ENCODE results near the gene ZNF581.

The ZNF581 gene

DNA sequence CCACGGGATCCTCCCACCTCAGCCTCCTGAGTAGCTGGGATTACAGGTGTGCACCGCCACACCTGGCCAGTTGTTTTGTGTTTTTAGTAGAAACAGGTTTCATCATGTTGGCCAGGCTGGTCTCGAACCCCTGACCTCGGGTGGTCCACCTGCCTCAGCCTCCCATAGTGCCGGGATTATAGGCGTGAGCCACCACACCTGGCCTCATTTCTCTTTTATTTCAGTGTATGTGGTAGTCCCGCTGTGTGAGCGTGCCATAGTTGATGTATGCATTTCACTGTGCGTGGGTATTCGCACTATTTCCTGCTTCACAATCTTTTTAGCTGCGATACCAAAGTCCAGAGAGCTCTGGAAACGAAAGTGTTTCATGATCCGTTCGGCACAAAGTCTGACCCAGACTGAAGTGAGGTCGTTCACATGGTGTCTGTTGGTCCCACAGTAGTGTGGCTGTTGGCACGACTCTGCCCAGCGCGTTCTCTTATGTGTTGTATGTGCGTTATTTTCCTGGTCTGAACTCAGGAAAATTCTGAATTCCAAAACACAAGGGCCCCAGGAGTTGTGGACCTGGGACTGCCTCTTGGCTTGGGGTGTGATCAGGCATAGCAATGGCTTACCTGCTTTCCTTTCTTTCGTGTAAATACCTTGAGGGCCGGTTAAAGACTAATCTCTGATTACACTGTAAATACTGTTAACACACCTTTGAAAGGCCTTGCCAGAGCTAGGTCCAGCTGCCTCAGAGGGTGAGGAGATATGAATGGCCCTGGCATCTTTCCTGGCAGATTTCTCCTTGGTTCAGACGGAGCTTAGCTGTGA, 40.2 kb downstream of the ZNF581 start:
- DNase-seq: no peak

DNA sequence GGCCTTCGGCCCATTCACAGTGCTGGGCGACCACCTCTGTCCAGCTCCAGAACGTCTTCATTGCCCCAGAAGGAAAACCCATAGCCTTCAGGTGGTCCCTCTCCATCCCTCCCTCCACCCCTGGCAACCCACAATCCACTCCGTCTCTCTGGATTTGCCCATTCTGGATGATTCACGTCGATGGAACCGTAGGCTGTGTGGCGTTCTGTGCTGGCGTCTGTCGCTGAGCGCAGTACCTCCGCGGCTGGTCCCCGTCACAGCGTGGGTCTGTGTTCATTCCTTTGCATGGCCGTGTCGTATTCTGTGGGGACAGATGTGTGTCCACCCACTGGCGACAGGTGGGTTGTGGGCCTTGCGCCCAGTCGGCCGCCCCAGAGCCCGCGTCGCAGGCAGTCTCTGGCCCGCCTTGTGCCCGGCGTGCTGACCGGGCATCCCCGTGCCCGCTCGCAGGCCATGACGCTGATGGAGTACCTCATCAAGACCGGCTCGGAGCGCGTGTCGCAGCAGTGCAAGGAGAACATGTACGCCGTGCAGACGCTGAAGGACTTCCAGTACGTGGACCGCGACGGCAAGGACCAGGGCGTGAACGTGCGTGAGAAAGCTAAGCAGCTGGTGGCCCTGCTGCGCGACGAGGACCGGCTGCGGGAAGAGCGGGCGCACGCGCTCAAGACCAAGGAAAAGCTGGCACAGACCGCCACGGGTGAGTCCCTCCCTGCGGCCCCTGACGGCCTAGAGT, 41.7 kb downstream of the ZNF581 start:
- DNase-seq: no peak

GRCh38 chr19:55685776-55686175, 42.3 kb downstream of the ZNF581 start:
- no peak for DNase-seq

DNA sequence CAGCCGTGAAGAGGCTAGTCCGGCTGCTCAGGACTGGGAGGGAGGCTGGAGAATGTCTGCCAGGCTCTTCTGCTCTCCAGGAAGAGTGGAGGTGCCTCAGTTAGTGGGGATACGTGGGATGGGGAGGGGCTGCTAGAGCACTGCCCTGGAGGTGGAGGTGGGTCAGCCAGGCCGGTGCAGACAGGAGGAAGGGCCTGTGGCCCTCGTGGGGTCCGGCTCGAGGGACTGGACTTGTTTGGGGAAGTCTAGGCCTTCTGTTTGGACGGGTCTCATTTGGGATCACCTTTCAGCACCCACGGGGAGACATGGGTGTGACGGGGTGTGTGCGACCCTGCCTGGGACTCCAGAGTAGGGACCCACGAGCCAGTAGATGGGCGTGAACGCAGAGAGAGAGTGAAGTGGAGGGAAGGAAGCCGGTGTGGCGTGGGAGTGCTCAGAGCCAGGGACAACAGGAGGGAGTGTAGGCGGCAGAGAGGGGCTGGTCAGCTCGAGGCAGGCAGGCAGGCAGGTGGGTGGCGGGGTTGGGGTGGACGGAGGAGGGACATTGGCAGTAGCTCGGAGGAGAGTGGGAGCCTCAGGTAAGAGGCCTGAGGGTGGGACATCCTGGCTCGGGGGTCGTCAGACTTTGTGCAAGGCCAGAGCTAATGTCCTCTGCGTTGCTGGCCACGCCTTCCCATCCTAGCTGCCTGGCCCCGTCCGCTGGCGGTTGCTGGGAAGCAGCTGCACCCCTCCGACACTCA, 43.0 kb downstream of the ZNF581 start:
- DNase-seq: no peak

- no peak for DNase-seq
Measured at GRCh38 chr19:55687281-55688201, 44.1 kb downstream of the ZNF581 start.

GRCh38 chr19:55688422-55689218, 45.2 kb downstream of the ZNF581 start:
- no peak for DNase-seq

DNA sequence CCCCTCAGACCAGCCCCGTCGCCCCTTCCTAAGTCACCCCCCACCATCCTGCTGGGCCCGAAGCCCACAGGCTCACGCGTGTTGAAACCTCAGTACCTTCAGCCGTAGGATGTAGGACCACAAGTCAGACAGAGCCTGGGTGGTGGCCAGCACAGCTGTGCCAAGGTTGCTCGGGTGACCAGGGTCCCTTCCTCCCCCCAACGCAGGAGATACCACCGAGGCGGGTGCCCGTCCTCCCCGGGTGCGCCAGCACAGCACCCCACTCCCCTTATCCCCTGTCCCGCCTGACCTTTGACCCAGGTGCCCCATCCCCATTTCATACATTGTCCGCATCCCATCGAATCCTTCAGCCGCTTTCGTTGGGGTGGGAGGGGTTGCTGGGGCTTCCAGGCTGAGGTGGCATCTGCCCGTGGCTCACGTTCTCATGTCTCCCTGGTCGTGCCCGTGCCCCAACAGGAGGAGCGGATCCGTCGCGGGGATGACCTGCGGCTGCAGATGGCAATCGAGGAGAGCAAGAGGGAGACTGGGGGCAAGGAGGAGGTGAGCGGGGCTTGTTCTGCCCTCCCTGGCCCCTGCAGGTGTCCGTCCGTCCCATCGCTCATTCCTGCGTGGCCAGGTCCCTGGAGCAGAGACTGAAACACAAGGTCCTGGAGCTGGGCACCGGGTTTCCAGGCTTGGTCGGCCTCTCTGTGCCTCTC, 46.1 kb downstream of the ZNF581 start:
- DNase-seq: no peak

DNA sequence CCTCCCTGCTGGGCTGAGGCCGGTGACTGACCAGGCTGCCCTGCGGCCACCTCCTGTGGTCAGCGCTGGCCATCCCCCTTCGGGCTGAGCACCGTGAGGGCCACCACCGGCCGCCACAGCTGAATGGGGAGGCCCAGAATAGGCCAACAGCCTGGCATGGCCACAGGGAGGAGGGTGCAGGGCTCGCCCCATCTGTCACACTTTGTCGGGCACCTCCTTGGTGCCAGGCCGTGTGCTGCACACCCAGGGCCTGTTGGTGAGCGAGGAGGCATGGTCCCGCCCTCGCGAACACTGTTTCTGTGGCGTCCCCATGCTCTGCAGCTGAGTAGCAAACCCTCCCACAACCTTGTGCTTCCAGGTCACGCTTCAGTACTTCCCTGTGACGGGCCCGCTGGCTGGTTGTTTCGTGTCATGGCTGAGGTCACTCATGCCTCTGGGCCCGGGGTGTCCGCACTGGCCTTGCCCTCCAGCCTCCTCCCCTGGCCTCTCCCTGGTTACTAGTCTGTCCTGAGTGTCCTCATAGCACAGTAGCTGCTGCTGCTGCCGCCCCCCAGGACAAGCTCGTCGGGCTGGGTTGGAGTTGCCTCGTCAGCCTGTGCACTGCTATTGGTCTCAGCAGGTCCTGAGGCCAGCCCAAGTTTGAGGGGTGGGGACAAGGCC, 46.8 kb downstream of the ZNF581 start:
- no peak for DNase-seq

GRCh38 chr19:55690769-55691545, 47.5 kb downstream of the ZNF581 start:
- DNase-seq: no peak

GRCh38 chr19:55691561-55692481, 48.4 kb downstream of the ZNF581 start:
- no peak for DNase-seq

DNA sequence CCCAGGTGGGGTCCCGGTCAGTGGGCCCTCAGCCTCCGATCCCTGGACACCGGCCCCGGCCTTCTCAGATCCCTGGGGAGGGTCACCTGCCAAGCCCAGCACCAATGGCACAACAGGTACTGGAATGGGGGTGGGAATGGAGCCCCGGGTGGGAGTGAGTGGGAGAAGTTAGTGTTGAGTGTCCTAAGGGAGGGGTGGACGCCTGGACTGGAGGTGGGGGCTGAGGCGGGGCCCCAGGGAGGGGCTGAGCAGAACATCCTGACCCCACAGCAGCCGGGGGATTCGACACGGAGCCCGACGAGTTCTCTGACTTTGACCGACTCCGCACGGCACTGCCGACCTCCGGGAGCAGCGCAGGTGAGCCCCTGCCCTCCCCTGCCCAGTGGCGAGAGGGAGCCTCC, 49.2 kb downstream of the ZNF581 start:
- no peak for DNase-seq

DNA sequence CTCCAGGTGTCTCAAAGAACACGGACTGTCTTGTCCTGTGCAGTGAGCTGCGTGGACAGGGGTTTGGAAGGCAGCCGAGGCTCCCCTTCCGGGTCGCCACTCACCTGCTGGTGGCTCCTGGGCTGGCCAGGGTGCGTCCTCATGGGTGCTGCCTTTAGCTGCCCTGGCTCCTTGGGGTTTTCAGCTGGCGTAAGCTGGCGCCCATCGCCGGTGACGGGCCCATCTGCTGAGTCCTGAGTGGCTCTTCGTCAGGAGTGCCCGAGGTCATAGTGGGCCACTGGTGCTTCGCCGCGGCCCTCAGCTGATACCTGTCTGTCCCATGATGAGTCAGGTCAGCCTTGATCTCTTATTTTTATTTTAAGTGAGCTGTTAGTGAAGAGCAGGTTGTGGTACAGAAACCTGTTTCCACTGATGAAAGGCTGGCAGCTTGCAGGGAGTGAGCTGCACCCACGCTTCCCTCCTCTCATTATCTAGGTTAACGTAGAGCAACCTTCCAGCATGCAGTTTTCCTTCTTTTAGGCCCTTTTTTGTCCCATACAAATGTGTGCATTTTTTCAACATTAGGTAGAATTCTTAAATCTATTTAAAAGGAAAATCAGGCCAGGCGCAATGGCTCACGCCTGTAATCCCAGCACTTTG, 50.0 kb downstream of the ZNF581 start:
- no peak for DNase-seq

DNA sequence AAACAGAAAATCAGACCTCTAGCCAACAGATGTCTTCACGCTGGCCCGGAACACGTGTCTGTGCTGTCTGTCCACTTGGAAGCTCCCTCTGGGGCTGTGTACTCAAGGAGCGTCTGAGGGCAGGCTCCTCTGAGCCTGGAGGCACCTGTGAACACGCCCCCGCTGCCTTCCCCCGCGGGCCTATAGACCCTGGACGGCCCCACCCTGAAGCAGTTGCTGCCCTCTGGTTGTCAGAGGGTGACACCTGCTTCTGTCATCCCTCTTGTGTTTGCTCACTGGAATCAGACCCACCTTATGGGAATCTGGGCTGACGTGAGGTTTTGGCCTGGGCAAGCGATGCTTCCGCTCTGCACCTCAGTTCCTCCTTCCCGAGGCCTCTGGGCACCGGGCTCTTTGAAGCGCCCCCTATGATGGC, 50.8 kb downstream of the ZNF581 start:
- no peak for DNase-seq

DNA sequence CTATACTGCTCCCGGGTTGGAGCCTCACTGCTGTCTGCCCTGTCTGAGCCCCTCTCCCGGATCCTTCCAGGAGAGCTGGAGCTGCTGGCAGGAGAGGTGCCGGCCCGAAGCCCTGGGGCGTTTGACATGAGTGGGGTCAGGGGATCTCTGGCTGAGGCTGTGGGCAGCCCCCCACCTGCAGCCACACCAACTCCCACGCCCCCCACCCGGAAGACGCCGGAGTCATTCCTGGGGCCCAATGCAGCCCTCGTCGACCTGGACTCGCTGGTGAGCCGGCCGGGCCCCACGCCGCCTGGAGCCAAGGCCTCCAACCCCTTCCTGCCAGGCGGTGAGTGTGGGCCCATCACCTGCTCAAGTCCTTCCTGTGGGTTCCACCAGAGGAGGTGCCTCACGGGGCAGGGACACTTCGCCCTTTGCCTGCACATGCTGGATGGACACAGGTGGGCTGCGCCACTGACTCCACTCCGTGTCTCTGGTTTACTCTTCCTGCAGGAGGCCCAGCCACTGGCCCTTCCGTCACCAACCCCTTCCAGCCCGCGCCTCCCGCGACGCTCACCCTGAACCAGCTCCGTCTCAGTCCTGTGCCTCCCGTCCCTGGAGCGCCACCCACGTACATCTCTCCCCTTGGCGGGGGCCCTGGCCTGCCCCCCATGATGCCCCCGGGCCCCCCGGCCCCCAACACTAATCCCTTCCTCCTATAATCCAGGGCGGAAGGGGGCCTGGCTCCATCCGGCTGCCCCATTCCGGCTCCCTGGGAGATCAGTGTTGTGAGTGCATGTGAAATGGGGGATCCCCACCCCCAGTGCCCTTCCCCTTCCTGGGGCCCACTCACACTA, 51.4 kb downstream of the ZNF581 start:
- no peak for DNase-seq
